GM19372 (cell line): ENCODE measurements around the gene ERP29.
"Not testable (repeated sequence)": the region's sequence is repeated elsewhere in the genome, so short reads cannot be mapped to it uniquely, and the experiment has no call there.

ENCODE experiments used
- ATAC-seq: cut with Tn5 transposase; IDR thresholded peaks from one replicate; pipeline ENCODE4 v1.9.1; 2021; ENCODE audit warnings: mild to moderate bottlenecking, low read depth, moderate library complexity; ENCODE audit not compliant: unreplicated experiment

The ERP29 gene

GRCh38 chr12:112012775-112013600 lies at the start of gene ERP29, which contains the start of gene TMEM116:
TSS of gene ERP29 (plus strand) at chr12:112013426. CDS start at chr12:112013466, 40 bp downstream.
TSS of gene TMEM116 (minus strand) at chr12:112013165. CDS start at chr12:112005270, 7,895 bp downstream.
- ATAC-seq = peak; percentile 70

- no peak for ATAC-seq
Observed at GRCh38 chr12:111964935-111965334, 48.3 kb upstream of the ERP29 start.

GRCh38 chr12:111971800-111972199 lies 41.4 kb upstream of the ERP29 start:
- ATAC-seq = no peak

GRCh38 chr12:111975161-111975931 lies 37.9 kb upstream of the ERP29 start:
- no peak for ATAC-seq

- no peak for ATAC-seq
Observed at GRCh38 chr12:111976291-111976690, 36.9 kb upstream of the ERP29 start.

GRCh38 chr12:111976860-111977259 lies 36.4 kb upstream of the ERP29 start:
- ATAC-seq = no peak

- ATAC-seq = no peak
Observed at GRCh38 chr12:111978545-111978944, 34.7 kb upstream of the ERP29 start.

- no peak for ATAC-seq
Observed at GRCh38 chr12:111980598-111980997, 32.6 kb upstream of the ERP29 start.

GRCh38 chr12:111981987-111982386 lies 31.2 kb upstream of the ERP29 start:
- no peak for ATAC-seq

- ATAC-seq = no peak
Observed at GRCh38 chr12:111984820-111985219, 28.4 kb upstream of the ERP29 start.

- ATAC-seq = no peak
Observed at GRCh38 chr12:111991535-111991934, 21.7 kb upstream of the ERP29 start.

GRCh38 chr12:111991946-111992345 lies 21.3 kb upstream of the ERP29 start:
- no peak for ATAC-seq

- ATAC-seq = no peak
Observed at GRCh38 chr12:111992464-111992863, 20.8 kb upstream of the ERP29 start.

GRCh38 chr12:111993292-111994150 lies 19.7 kb upstream of the ERP29 start:
- ATAC-seq = peak; percentile 58

- ATAC-seq = not testable (repeated sequence)
Observed at GRCh38 chr12:111994211-111995111, 18.8 kb upstream of the ERP29 start.

- no peak for ATAC-seq
Observed at GRCh38 chr12:111995782-111996480, 17.3 kb upstream of the ERP29 start.

- no peak for ATAC-seq
Observed at GRCh38 chr12:111997300-111997699, 15.9 kb upstream of the ERP29 start.

- no peak for ATAC-seq
Observed at GRCh38 chr12:111998015-111998414, 15.2 kb upstream of the ERP29 start.

- ATAC-seq = not testable (repeated sequence)
Observed at GRCh38 chr12:111999129-111999528, 14.1 kb upstream of the ERP29 start.
